Natural killer cell treated with Interleukin-12 subunit alpha and Interleukin-12 subunit beta and Interleukin-15 and Interleukin-18, amount 100 ng/mL, for 72 hours (primary cell): ENCODE data around the gene TK2. TPM values are rescaled to one million over a fixed set of nuclear protein-coding genes. Genes with fewer than 3 reads are reported as not detected.
"Not testable (repeated sequence)": the region's sequence is repeated elsewhere in the genome, so short reads cannot be mapped to it uniquely, and the experiment has no call there.

Experiments used
- ATAC-seq, 2 donors: fragments of 150-1000 bp; cut with Tn5 transposase in 1 of 2; sonication (Bioruptor Pico), chemical (Tn5 transposase) in 1 of 2; 2 replicates each; pipeline ENCODE4 v1.10.0; 2021
- DNase-seq: peaks from one replicate; pipeline ENCODE4 v3.0.0; 2022; ENCODE audit warnings: low spot score
- H3K27ac Mint-ChIP-seq, 2 donors: 1 replicate in 1 of 2; 2 replicates in 1 of 2; pipeline ENCODE4 v1.8.0; 2022; ENCODE audit warnings: mixed read lengths in 2 of 2, mild to moderate bottlenecking in 1 of 2, moderate library complexity in 1 of 2
- H3K27me3 Mint-ChIP-seq, 2 donors: 1 replicate in 1 of 2; 2 replicates in 1 of 2; pipeline ENCODE4 v1.8.0; 2022; ENCODE audit warnings: mixed read lengths in 2 of 2
- H3K36me3 Mint-ChIP-seq: one replicate; pipeline ENCODE4 v1.8.0; 2022; ENCODE audit warnings: mixed read lengths
- H3K4me1 Mint-ChIP-seq, 2 donors: 1 replicate in 1 of 2; 2 replicates in 1 of 2; pipeline ENCODE4 v1.8.0; 2022; ENCODE audit warnings: low read depth in 2 of 2, mixed read lengths in 2 of 2, mild to moderate bottlenecking in 1 of 2
- H3K4me3 Mint-ChIP-seq: one replicate; pipeline ENCODE4 v1.8.0; 2022; ENCODE audit warnings: mixed read lengths
- H3K9me3 Mint-ChIP-seq: 2 replicates; pipeline ENCODE4 v1.8.0; 2022; ENCODE audit warnings: mixed read lengths
- total RNA-seq, 2 donors: library from RNA; stranded (reverse); gene quantifications; one replicate each; pipeline ENCODE4 v1.2.3, GENCODE V29; 2022

TK2 gene
- total RNA-seq, 2 donors from 2014 or later, result 5.9 to 6.3 TPM

- DNase-seq (no peak), ATAC-seq (no peak)
- no peaks in the 10 kb centered on the region for H3K36me3 Mint-ChIP-seq
- H3K9me3 Mint-ChIP-seq, result no peaks in the 10 kb centered on the region
- H3K4me3 Mint-ChIP-seq, result no peak overlapping the region
- no peak overlapping the region for H3K27ac Mint-ChIP-seq
- peaks cover 9 to 13% of the 10 kb centered on the region in 2 donors for H3K4me1 Mint-ChIP-seq
- H3K27me3 Mint-ChIP-seq, result peaks cover 8 to 11% of the 10 kb centered on the region in 2 donors
Measured at GRCh38 chr16:66471264-66471663, 78.7 kb downstream of the TK2 start.

GRCh38 chr16:66470556-66470955 lies 79.4 kb downstream of the TK2 start:
- Mint-ChIP-seq H3K36me3 (no peaks in the 10 kb centered on the region), H3K9me3 (no peaks in the 10 kb centered on the region), H3K27ac (no peak overlapping the region), H3K4me1 (peaks cover 9 to 13% of the 10 kb centered on the region in 2 donors), H3K4me3 (no peak overlapping the region), H3K27me3 (peaks cover 9 to 13% of the 10 kb centered on the region in 2 donors)
- no peak for DNase-seq
- ATAC-seq, result no peak

- DNase-seq (no peak), ATAC-seq (no peak)
- Mint-ChIP-seq H3K36me3 (no peaks in the 10 kb centered on the region), H3K27ac (no peak overlapping the region), H3K27me3 (peaks cover 12 to 18% of the 10 kb centered on the region in 2 donors), H3K4me3 (no peak overlapping the region), H3K4me1 (peaks cover 8 to 13% of the 10 kb centered on the region in 2 donors), H3K9me3 (no peaks in the 10 kb centered on the region)
Measured at GRCh38 chr16:66469947-66470546, 79.9 kb downstream of the TK2 start.

- ATAC-seq (no peak), DNase-seq (no peak)
- Mint-ChIP-seq H3K27ac (no peak overlapping the region), H3K4me3 (no peak overlapping the region), H3K36me3 (no peaks in the 10 kb centered on the region), H3K4me1 (peaks cover 2 to 7% of the 10 kb centered on the region in 2 donors), H3K27me3 (peaks cover 16 to 22% of the 10 kb centered on the region in 2 donors), H3K9me3 (no peaks in the 10 kb centered on the region)
Measured at GRCh38 chr16:66469291-66469946, 80.5 kb downstream of the TK2 start.

GRCh38 chr16:66468321-66468965 lies 81.5 kb downstream of the TK2 start:
- H3K4me3 Mint-ChIP-seq, result no peak overlapping the region
- H3K27ac Mint-ChIP-seq, result no peak overlapping the region

GRCh38 chr16:66467611-66468010 lies 82.3 kb downstream of the TK2 start:
- Mint-ChIP-seq H3K4me3 (no peak overlapping the region), H3K4me1 (no peaks in the 10 kb centered on the region), H3K27ac (no peak overlapping the region), H3K27me3 (peaks cover 20 to 31% of the 10 kb centered on the region in 2 donors), H3K36me3 (no peaks in the 10 kb centered on the region), H3K9me3 (no peaks in the 10 kb centered on the region)
- DNase-seq, result no peak
- ATAC-seq, result no peak

More at GRCh38 chr16:66468321-66468965, 81.5 kb downstream of the TK2 start:
- Mint-ChIP-seq H3K27me3 (peaks cover 20 to 30% of the 10 kb centered on the region in 2 donors), H3K4me1 (no peaks in the 10 kb centered on the region), H3K9me3 (no peaks in the 10 kb centered on the region), H3K36me3 (no peaks in the 10 kb centered on the region)
- DNase-seq, result no peak
- no peak for ATAC-seq

- not testable (repeated sequence) for H3K9me3 Mint-ChIP-seq, H3K4me3 Mint-ChIP-seq, H3K4me1 Mint-ChIP-seq, H3K36me3 Mint-ChIP-seq, H3K27ac Mint-ChIP-seq, DNase-seq, ATAC-seq
- peaks cover 21 to 31% of the 10 kb centered on the region in 2 donors for H3K27me3 Mint-ChIP-seq
Measured at GRCh38 chr16:66466636-66467035, 83.3 kb downstream of the TK2 start.

- H3K9me3 Mint-ChIP-seq, H3K27ac Mint-ChIP-seq, H3K4me1 Mint-ChIP-seq, ATAC-seq, H3K36me3 Mint-ChIP-seq, DNase-seq, H3K4me3 Mint-ChIP-seq: not testable (repeated sequence)
- H3K27me3 Mint-ChIP-seq, result peaks cover 22 to 32% of the 10 kb centered on the region in 2 donors
Measured at GRCh38 chr16:66465946-66466345, 84.0 kb downstream of the TK2 start.

- H3K36me3 Mint-ChIP-seq, result no peaks in the 10 kb centered on the region
Measured at GRCh38 chr16:66462912-66463311, 87.0 kb downstream of the TK2 start.

GRCh38 chr16:66460703-66461102 lies 89.2 kb downstream of the TK2 start:
- no peak overlapping the region for H3K27ac Mint-ChIP-seq
- H3K4me3 Mint-ChIP-seq, result no peak overlapping the region
- ATAC-seq, result no peak
- no peaks in the 10 kb centered on the region for H3K4me1 Mint-ChIP-seq
- peaks cover 28 to 32% of the 10 kb centered on the region in 2 donors for H3K27me3 Mint-ChIP-seq
- no peak for DNase-seq
- no peaks in the 10 kb centered on the region for H3K36me3 Mint-ChIP-seq
- H3K9me3 Mint-ChIP-seq, result no peaks in the 10 kb centered on the region

More at GRCh38 chr16:66462912-66463311, 87.0 kb downstream of the TK2 start:
- H3K27me3 Mint-ChIP-seq, result peaks cover 34 to 44% of the 10 kb centered on the region in 2 donors
- H3K4me3 Mint-ChIP-seq, result no peak overlapping the region
- no peaks in the 10 kb centered on the region for H3K4me1 Mint-ChIP-seq
- no peak overlapping the region for H3K27ac Mint-ChIP-seq
- ATAC-seq (no peak), DNase-seq (no peak)
- no peaks in the 10 kb centered on the region for H3K9me3 Mint-ChIP-seq

GRCh38 chr16:66459878-66460277 lies 90.0 kb downstream of the TK2 start:
- Mint-ChIP-seq H3K27ac (no peak overlapping the region), H3K36me3 (no peaks in the 10 kb centered on the region), H3K4me3 (no peak overlapping the region), H3K4me1 (no peaks in the 10 kb centered on the region), H3K9me3 (no peaks in the 10 kb centered on the region), H3K27me3 (peaks cover 23 to 24% of the 10 kb centered on the region in 2 donors)
- DNase-seq (no peak), ATAC-seq (peak in 1 of 2 donors; percentile 48)

- Mint-ChIP-seq H3K9me3 (no peaks in the 10 kb centered on the region), H3K27ac (no peak overlapping the region), H3K4me3 (no peak overlapping the region), H3K36me3 (no peaks in the 10 kb centered on the region), H3K27me3 (peaks cover 17 to 19% of the 10 kb centered on the region in 2 donors), H3K4me1 (no peaks in the 10 kb centered on the region)
- DNase-seq, result no peak
- no peak for ATAC-seq
Measured at GRCh38 chr16:66458853-66459252, 91.1 kb downstream of the TK2 start.

- ATAC-seq (no peak), DNase-seq (no peak)
- H3K9me3 Mint-ChIP-seq, result no peaks in the 10 kb centered on the region
- H3K4me3 Mint-ChIP-seq, result no peak overlapping the region
- no peak overlapping the region for H3K27ac Mint-ChIP-seq
- no peaks in the 10 kb centered on the region for H3K4me1 Mint-ChIP-seq
- H3K36me3 Mint-ChIP-seq, result no peaks in the 10 kb centered on the region
- peaks cover 13 to 17% of the 10 kb centered on the region in 2 donors for H3K27me3 Mint-ChIP-seq
Measured at GRCh38 chr16:66458292-66458691, 91.6 kb downstream of the TK2 start.
